Heart left ventricle (tissue), 11 donors: ENCODE measurements around the gene ZNF630. TPM values are rescaled to one million over a fixed set of nuclear protein-coding genes. Genes with fewer than 3 reads are reported as not detected.

Experiments
- polyA plus RNA-seq, 2 donors: library from polyadenylated mRNA; stranded (reverse); fragments of 200-250 nt; gene quantifications; one replicate each; pipeline ENCODE4 v1.2.3, GENCODE V29; 2013
- total RNA-seq, 9 donors: library from RNA; depleted of rRNA in 2 of 9; stranded (reverse); fragments of >200 nt in 2 of 9; fragmentation: NEBNext Ultra II Directional in 3 of 9; extraction: Animal tissue kit (Norgen Biotek cat#: 25700) in 3 of 9; gene quantifications; one replicate each; pipeline versions ENCODE4 v1.1.0 to v1.2.4, GENCODE V29; 2016 to 2023
- donor health status: ischemic (EF 13 %, LVEDD 7.1; RV severe dilation, severe dysfunction).
- donor health status: healthy with polysubstance abuse.
- donor health status: DM: no; HTN: yes; CAD: no.
- donor health status: DM: no; HTN: no; CAD: no.
- donor health status: ischemic (EF 25% LVEDD 5.7; RV mildly dilated, moderate dysfunction).
- donor health status: healthy.
- donor health status: DM: yes; HTN: yes; CAD: no.
- donor health status: PGD.
- donor health status: nonischemic (EF 23%, LVEDD 6.1; RV moderate dilation, normal function).

ZNF630 gene
- total and polyA plus RNA-seq, 11 donors = 1.3 to 4.3 (median 2.3) TPM

Other genes with a start within 250 kb of the ZNF630 start
- 1 to 10 TPM; 2.9 to 8.9 (median 6.9) TPM for gene ZNF81, start 234.7 kb downstream of the ZNF630 start, total RNA-seq
- 1 to 10 TPM; 2.5 to 3.5 TPM for gene ZNF81, start 234.7 kb downstream of the ZNF630 start, polyA plus RNA-seq
- 1 to 10 TPM; 1.8 to 4.8 (median 3.0) TPM for gene ZNF182, start 67.7 kb downstream of the ZNF630 start, total RNA-seq
- gene ZNF182, start 67.7 kb downstream of the ZNF630 start, polyA plus RNA-seq = 1 to 10 TPM; 1.9 to 2.5 TPM
- gene SPACA5, start 64.7 kb downstream of the ZNF630 start, total RNA-seq = not detected
- gene SPACA5, start 64.7 kb downstream of the ZNF630 start, polyA plus RNA-seq = not detected
- gene SPACA5B, start 59.0 kb upstream of the ZNF630 start, total RNA-seq = not detected
- gene SPACA5B, start 59.0 kb upstream of the ZNF630 start, polyA plus RNA-seq = not detected
- not detected for gene SSX5, start 125.2 kb upstream of the ZNF630 start, total RNA-seq
- not detected for gene SSX5, start 125.2 kb upstream of the ZNF630 start, polyA plus RNA-seq
- gene SSX1, start 183.8 kb upstream of the ZNF630 start, total RNA-seq = not detected
- gene SSX1, start 183.8 kb upstream of the ZNF630 start, polyA plus RNA-seq = not detected